ENCODE data around the gene EMP3.
"Not testable (repeated sequence)": the region's sequence is repeated elsewhere in the genome, so short reads cannot be mapped to it uniquely, and the experiment has no call there.

EMP3 gene

DNA sequence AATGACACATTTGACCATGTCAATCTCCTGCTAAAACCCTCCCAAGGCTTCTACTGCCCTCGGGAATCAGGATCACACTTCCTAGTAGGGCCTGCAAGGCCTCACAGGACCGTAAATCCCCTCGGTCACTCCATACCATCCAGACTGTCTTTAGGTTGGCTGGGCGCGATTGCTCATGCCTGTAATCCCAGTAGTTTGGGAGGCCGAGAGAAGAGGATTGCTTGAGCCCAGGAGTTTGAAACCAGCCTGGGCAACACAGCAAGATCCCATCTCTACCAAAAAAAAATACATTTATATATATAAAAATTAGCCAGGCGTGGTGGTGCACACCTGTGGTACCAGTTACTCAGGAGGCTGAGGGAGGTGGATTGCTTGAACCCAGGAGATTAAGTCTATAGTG lies 23.4 kb downstream of the EMP3 start:
- no peak for DNase-seq

DNA sequence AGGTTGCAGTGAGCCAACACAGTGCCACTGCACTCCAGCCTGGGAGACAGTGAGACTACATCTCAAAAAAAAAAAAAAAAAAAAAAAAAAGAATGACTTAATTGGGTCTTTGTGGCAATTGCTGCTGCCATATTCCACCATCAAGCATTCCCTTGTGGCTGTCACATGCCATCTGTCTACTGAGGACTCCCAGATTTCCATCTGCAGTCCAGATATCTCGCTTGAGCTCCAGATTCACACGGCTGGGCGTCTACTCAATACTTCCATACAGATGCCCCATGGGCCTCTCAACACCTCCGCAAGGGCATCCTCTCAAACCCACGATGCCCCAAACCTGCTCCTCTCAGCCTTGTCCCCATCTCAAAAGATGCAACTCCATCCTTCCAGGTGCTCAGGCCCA lies 25.5 kb downstream of the EMP3 start:
- peak; percentile 80 for DNase-seq

- peak; percentile 80 for DNase-seq
Measured at GRCh38 chr19:48351341-48351752, 26.0 kb downstream of the EMP3 start.

GRCh38 chr19:48353677-48354076 lies 28.3 kb downstream of the EMP3 start:
- no peak for DNase-seq

DNA sequence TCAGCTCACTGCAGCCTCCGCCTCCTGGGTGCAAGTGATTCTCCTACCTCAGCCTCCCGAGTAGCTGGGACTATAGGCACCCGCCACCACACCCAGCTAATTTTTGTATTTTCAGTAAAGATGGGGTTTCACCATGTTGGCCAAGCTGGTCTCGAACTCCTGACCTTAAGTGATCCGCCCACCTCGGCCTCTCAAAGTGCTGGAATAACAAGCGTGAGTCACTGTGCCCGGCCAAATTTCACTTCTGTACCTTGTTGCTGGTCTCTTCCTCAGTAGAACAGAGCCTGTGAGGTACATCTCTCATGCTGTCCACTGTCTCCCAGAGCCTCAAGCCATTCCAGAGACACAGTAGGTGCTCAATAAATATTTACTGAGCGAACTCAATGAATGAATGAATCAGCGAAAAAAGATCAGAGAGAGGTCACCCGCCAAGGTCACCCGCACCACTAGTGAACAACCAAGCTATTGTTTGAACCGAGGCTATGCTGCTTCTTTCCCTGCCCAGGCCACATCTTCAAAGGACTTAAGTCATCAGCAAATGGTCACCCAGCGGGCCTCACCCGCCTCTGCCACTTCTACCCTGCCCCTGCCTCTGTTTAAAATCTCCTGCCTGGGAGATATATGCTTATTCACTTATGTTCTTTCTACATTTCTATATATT lies 29.1 kb downstream of the EMP3 start:
- no peak for DNase-seq

DNA sequence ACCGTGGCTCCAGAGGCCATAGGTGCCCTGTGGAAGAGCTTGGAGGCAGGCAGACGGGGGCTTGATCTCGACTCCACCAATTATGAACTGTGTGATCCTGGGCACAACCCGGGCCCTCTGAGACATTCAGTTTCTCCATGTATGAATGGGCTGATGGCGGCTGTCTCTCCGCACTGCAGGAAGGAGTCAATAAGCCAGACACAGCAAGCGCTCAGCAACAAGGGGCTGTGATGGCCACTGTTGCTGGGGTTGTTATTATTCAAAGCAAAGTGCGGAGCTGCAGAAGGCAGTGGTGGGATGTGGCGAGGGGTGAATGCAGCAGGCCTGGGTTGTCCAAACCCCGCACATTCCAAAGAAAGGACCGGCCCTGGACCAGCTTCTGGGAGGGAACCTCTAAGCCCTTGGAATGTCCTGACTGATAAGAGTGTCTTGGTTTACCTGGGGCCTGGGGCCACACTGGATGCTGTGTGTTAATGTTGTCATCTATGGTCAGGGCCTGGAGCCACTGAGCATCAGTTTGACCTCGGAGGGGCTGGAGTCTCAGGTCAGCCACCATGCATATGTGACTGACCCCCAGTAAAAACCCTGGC lies 30.1 kb downstream of the EMP3 start:
- no peak for DNase-seq

DNA sequence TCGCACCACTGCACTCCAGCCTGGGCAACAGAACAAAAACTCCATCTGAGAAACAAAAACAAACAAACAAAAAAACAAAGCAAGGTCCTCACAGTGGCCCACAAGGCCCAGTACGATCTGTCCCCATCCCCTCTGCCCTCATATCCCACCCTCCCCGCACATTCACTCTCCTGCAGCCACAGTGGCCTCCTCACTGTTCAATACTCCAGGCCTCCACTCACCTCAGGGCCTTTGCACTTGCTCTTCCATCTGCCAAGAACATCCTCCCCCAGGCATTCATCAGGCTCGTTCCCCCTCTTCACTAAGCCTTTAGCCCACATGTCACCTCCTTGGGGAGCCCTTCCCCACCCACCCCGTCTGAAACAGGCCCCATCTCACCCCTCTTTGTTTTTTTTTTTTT lies 33.8 kb downstream of the EMP3 start:
- no peak for DNase-seq

DNA sequence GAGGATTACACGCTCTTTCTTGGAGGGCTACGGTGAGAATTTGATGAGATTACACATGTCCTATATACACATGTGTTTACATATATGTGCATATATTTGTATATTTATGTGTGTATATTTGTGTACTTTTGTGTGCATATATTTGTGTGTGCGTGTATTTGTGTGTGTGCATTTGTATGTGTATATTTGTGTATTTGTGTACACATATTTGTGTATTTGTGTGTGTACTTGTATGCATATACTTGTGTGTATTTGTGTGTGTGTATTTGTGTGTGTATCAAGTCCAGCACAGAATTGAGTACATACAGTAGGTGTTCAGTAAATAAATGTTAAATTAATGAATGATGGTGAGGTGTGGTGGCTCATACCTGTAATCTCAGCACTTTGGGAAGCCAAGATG lies 36.6 kb downstream of the EMP3 start:
- no peak for DNase-seq

- DNase-seq = peak; percentile 93
Measured at GRCh38 chr19:48362716-48363499, 37.6 kb downstream of the EMP3 start.

DNA sequence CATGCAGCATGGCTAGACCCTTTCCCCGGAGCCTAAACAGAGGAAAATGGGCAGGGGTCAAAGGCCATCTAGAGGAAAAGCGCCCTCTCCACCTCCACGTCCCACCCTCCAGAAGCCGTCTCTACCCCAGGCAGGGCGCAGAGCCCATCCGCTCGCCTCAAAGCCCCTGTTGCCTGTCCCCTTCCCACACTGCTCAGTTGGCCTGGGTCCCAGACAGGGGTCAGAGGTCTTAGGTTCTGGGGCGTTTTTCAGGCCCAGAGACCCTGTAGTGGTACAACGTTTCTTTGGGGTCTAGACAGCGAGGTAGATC lies 38.1 kb downstream of the EMP3 start:
- no peak for DNase-seq

DNA sequence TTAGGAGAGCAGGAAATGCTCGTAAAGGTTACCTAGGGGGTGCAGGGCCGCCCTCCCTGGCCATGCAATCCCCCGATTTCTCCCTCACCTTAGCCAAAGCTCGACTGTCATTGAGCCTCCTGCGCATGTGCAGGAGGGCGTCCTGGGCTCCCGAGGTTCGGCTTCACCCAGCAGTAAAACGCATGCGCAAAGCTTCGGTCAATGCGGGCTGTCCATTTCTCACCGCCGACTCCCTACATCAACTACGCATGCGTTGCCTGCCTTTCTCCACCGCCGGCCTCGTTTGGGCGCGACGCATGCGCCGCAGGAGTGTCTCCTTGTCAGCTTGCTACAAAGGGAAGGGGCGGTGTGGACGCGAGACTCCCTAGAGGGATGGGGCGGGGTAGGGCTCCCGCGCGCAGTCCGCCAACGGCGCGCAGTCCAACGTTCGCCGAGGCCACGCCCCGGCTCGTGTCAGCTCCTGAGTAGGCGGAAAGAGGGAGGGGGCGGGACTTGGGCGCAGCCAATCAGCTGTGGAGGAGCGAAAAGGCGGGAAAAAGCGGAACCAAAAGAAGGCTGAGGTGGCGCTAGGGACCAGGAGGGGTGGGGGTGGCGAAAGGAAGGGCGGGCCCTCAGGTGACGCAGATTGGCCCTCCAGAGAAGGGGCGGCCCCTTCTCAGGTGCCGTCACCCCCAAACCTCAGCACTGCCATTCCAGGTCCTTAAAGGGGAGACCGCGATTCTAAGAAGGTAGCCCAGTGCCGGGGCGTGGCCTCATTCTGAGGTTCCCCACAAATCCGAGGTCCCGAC lies 38.7 kb downstream of the EMP3 start, which contains the start of the genes SYNGR4 and TMEM143:
Gene SYNGR4, plus strand, starts transcription at position 558 of the 788 bp plus-strand sequence. CDS start 1,476 bp downstream, outside the sequence.
Gene TMEM143, minus strand, starts transcription at position 131 of the 788 bp plus-strand sequence. Its CDS starts 20 bp downstream, at position 111.
- peak; percentile 98 for DNase-seq

GRCh38 chr19:48364598-48365348 lies 39.4 kb downstream of the EMP3 start:
- DNase-seq = no peak

GRCh38 chr19:48365602-48366001 lies 40.2 kb downstream of the EMP3 start:
- DNase-seq = no peak

GRCh38 chr19:48367855-48368254 lies 42.5 kb downstream of the EMP3 start:
- DNase-seq = peak; percentile 33

- DNase-seq = peak; percentile 95
Measured at GRCh38 chr19:48368936-48369335, 43.6 kb downstream of the EMP3 start.

- DNase-seq = peak; percentile 70
Measured at GRCh38 chr19:48370955-48371354, 45.6 kb downstream of the EMP3 start.

DNA sequence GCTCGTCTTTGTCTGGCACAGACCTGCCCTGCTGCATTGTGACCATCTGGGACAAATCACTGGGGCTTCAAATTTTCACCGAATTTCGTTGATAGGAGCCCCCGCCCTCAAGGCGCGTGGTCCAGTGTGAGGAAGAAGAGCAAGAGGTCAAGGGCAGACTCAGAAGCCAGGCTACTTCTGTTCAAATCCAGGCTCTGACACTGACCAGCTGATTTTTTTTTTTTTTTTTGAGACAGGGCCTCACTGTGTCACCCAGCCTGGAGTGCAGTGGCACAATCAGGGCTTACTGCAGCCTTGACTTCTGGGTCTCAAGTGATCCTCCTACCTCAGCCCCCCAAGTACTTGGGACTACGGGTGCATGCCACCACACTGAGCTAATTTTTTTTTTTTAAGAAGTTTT lies 46.0 kb downstream of the EMP3 start:
- DNase-seq = no peak

DNA sequence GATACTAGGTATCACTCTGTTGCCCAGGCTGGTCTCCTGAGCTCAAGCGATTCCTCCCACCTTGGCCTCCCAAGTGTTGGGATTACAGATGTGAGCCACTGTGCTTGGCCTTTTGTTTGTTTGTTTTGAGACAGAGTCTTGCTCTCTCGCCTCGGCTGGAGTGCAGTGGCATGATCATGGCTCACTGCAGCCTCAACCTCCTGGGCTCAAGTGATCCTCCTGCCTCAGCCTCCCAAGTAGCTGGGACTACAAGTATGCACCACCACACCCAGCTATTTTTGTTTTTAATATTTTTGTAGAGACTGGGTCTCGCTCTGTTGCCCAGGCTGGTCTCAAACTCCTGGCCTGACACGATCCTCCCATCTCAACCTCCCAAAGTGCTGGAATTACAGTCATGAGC lies 46.4 kb downstream of the EMP3 start:
- not testable (repeated sequence) for DNase-seq

- peak; percentile 88 for DNase-seq
Measured at GRCh38 chr19:48372904-48373303, 47.6 kb downstream of the EMP3 start.

GRCh38 chr19:48373567-48373966 lies 48.2 kb downstream of the EMP3 start:
- no peak for DNase-seq

GRCh38 chr19:48378194-48378570 lies 52.8 kb downstream of the EMP3 start:
- no peak for DNase-seq

DNA sequence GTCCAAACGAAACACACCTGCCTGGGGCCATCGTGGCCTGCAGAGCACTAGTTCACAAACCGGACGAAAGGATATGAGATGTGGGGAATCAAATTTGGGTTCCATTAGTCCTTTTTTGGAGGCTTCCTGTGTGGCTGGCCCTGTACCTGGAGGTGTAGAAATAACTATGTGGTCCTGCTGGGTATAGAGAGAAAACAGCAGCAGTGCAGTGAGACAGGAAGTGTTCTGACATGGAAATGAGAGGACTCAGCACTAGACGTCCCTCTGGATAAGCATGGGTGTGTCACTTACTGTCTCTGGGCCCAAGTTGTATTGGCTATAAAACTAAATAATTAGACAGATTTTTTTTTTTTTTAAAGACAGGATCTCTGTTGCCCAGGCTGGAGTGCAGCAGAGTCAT lies 53.7 kb downstream of the EMP3 start:
- DNase-seq = no peak

Measured in DMS 273 treated with DMSO at 0.1 percent for 48 hours (cell line).